GM12878 (cell line): ENCODE data around the gene SPSB3. TPM values are rescaled to one million over a fixed set of nuclear protein-coding genes. Genes with fewer than 3 reads are reported as not detected.

ENCODE experiments used
- CUX1 ChIP-seq: IDR thresholded peaks from 2 replicates; pipeline ENCODE4 v1.6.1; 2012; ENCODE audit warnings: improper control_type of control experiment, low read depth, low read length; ENCODE audit not compliant: insufficient replicate concordance
- IRF5 ChIP-seq: fragments of 450-650 bp; IDR thresholded peaks from 2 replicates; pipeline ENCODE4 v1.6.1; 2017; ENCODE audit warnings: borderline replicate concordance
- MLLT1 ChIP-seq: fragments of 450-650 bp; IDR thresholded peaks from 2 replicates; pipeline ENCODE4 v1.6.1; 2016; ENCODE audit warnings: mild to moderate bottlenecking
- SMAD5 ChIP-seq: IDR thresholded peaks from 2 replicates; pipeline ENCODE4 v1.6.1; 2016; ENCODE audit warnings: antibody characterized with exemption, low read depth
- STAT1 ChIP-seq: fragments of 450-650 bp; conservative IDR thresholded peaks from 2 replicates; pipeline ENCODE4 v1.6.1; 2014; ENCODE audit warnings: antibody characterized with exemption, mild to moderate bottlenecking
- polyA plus RNA-seq, 11 experiments: library from polyadenylated mRNA; depleted of rRNA in 4 of 11; unstranded in 6 of 11; stranded (reverse) in 5 of 11; fragments of >200 nt; fragmentation: Nextera tagmentation in 4 of 11; fragmentation: Illumina TruSeq in 1 of 11; extraction: Ambion mirVana in 4 of 11; extraction: Trizol in 1 of 11; gene quantifications; 1 replicate in 1 of 11; 2 replicates in 10 of 11; pipeline versions ENCODE4 v1.2.1 to v1.2.3, GENCODE V29; 2011 to 2016; ENCODE audit warnings: inconsistent platforms in 2 of 11, missing spikeins in 2 of 11, low read depth in 1 of 11
- total RNA-seq, 4 experiments: library from RNA; depleted of rRNA in 3 of 4; stranded (reverse); fragments of >200 nt in 3 of 4; fragmentation: Illumina TruSeq in 1 of 4; extraction: Trizol in 1 of 4; gene quantifications; 2 replicates each; pipeline versions ENCODE4 v1.2.1 to v1.2.3, GENCODE V29; 2013 to 2021

Gene SPSB3
- total and polyA plus RNA-seq, 10 of the 15 experiments (the other 5 are each of a cell fraction or from before 2014, with no cell fraction given), result 0.31 to 26.9 (median 14.0) TPM

GRCh38 chr16:1779234-1779701 lies 3.1 kb downstream of the SPSB3 start (continued):
- no peak for TF ChIP-seq MLLT1
- TF ChIP-seq STAT1, result no peak
- TF ChIP-seq SMAD5, result no peak
- TF ChIP-seq IRF5, result no peak
- TF ChIP-seq CUX1, result no peak
- TF ChIP-seq, all 136 proteins: peak for 0
